HepG2 (cell line): Measurements from ENCODE around the gene IMPDH1.
A peak's percentile ranks its signal among the peaks of the same experiment; 100 is the strongest.

Source experiments
- CTCF ChIP-seq: sonication (generic); formaldehyde crosslinking; IDR thresholded peaks from 2 replicates; pipeline ENCODE4 v1.5.0; 2020; ENCODE audit warnings: mild to moderate bottlenecking, missing genetic modification reagents, moderate library complexity
- DNMT3B ChIP-seq: conservative IDR thresholded peaks from 2 replicates; pipeline ENCODE4 v1.6.1; 2016; ENCODE audit warnings: missing biosample characterization, control low read depth
- FOSL1 ChIP-seq: sonication (generic); formaldehyde crosslinking; IDR thresholded peaks from 2 replicates; pipeline ENCODE4 v1.9.0; 2021; ENCODE audit warnings: missing genetic modification reagents, borderline replicate concordance
- HNRNPUL1 ChIP-seq: fragments of 200-400 bp; formaldehyde crosslinking; IDR thresholded peaks from 2 replicates; pipeline ENCODE4 v1.6.1; 2017; ENCODE audit warnings: low read depth, mild to moderate bottlenecking, low read length, moderate library complexity
- KLF13 ChIP-seq: sonication (generic); formaldehyde crosslinking; IDR thresholded peaks from 2 replicates; pipeline ENCODE4 v1.4.0; 2020; ENCODE audit warnings: mild to moderate bottlenecking, missing genetic modification reagents
- MZF1 ChIP-seq: sonication (generic); formaldehyde crosslinking; IDR thresholded peaks from 2 replicates; pipeline ENCODE4 v1.8.1; 2023; ENCODE audit warnings: mild to moderate bottlenecking, missing genetic modification reagents, borderline replicate concordance
- ZBTB26 ChIP-seq: IDR thresholded peaks from 2 replicates; pipeline ENCODE4 v1.6.1; 2016; ENCODE audit warnings: missing compliant biosample characterization, missing genetic modification reagents, borderline replicate concordance
- ZNF362 ChIP-seq: sonication (generic); formaldehyde crosslinking; IDR thresholded peaks from 2 replicates; pipeline ENCODE4 v1.4.0; 2020; ENCODE audit warnings: missing genetic modification reagents, mild to moderate bottlenecking, borderline replicate concordance
- ZNF556 ChIP-seq: sonication (generic); formaldehyde crosslinking; IDR thresholded peaks from 2 replicates; pipeline ENCODE4 v1.4.0; 2020; ENCODE audit warnings: mild to moderate bottlenecking, missing genetic modification reagents, borderline replicate concordance

GRCh38 chr7:128398016-128398840 is 11.6 kb downstream of the IMPDH1 start:
- TF ChIP-seq ZBTB26 (CRISPR knock-in tag), result no peak
- no peak for TF ChIP-seq HNRNPUL1
- no peak for TF ChIP-seq DNMT3B (CRISPR knock-in tag)
- peak; percentile 89 for TF ChIP-seq CTCF (CRISPR knock-in tag)
- no peak for TF ChIP-seq ZNF556
- no peak for TF ChIP-seq MZF1 (CRISPR knock-in tag)
- TF ChIP-seq KLF13 (CRISPR knock-in tag), result no peak
- no peak for TF ChIP-seq ZNF362
- no peak for TF ChIP-seq FOSL1 (CRISPR knock-in tag)
